Stomach (tissue), 9 donors: ENCODE measurements around the gene ERC2. TPM values are rescaled to one million over a fixed set of nuclear protein-coding genes. Genes with fewer than 3 reads are reported as not detected.
A peak's percentile ranks its signal among the peaks of the same experiment; 100 is the strongest.

ENCODE experiments used
- DNase-seq, 2 donors: peaks; one replicate each; pipeline versions ENCODE4 v3.0.0 to v3.0.0-alpha.2; 2013 to 2019
- H3K27ac ChIP-seq, 5 donors: fragments of 200-600 bp in 4 of 5; sonication (generic) in 4 of 5; one replicate each; pipeline ENCODE4 v1.5.1; 2013 to 2019; ENCODE audit warnings: mild to moderate bottlenecking in 1 of 5, moderate library complexity in 1 of 5
- H3K27me3 ChIP-seq, 3 donors: fragments of 200-600 bp; sonication (generic); one replicate each; pipeline ENCODE4 v1.5.1; 2017 to 2019; ENCODE audit warnings: mixed run types in 1 of 3
- H3K36me3 ChIP-seq, 4 donors: fragments of 200-600 bp; sonication (generic); 1 replicate in 3 of 4; 2 replicates in 1 of 4; pipeline ENCODE4 v1.5.1; 2016 to 2019
- H3K4me1 ChIP-seq, 4 donors: fragments of 200-600 bp; sonication (generic); one replicate each; pipeline ENCODE4 v1.5.1; 2016 to 2019
- H3K4me3 ChIP-seq, 4 donors: fragments of 200-600 bp; sonication (generic) in 3 of 4; one replicate each; pipeline ENCODE4 v1.5.1; 2016 to 2019; ENCODE audit warnings: mild to moderate bottlenecking in 1 of 4
- H3K9me3 ChIP-seq, 4 donors: fragments of 200-600 bp; sonication (generic); one replicate each; pipeline ENCODE4 v1.5.1; 2016 to 2019
- EP300 ChIP-seq: sonication (generic); formaldehyde crosslinking; IDR thresholded peaks from one replicate; pipeline ENCODE4 v1.6.1; 2017; ENCODE audit warnings: antibody characterized with exemption
- POLR2A ChIP-seq, 4 donors: fragments of 450-650 bp; IDR thresholded peaks; one replicate each; pipeline ENCODE4 v1.6.1; 2016; ENCODE audit warnings: antibody characterized with exemption in 4 of 4, control low read depth in 2 of 4, mild to moderate bottlenecking in 1 of 4, moderate library complexity in 1 of 4
- POLR2AphosphoS5 ChIP-seq, 3 donors: sonication (generic); formaldehyde crosslinking; IDR thresholded peaks; one replicate each; pipeline ENCODE4 v1.6.1; 2016; ENCODE audit warnings: antibody characterized with exemption in 3 of 3
- WGBS, 5 donors: extraction: QIAGEN DNeasy Blood & Tissue Kit in 3 of 5; methylation state at CpG; one replicate each; pipeline versions ENCODE4 v1.1.5 to v1.1.7; 2013 to 2018; 5-methylcytosine and 5-hydroxymethylcytosine counted together
- intact Hi-C: fragments of 100-400 bp; cut with DNase I; formaldehyde crosslinking; loops from one replicate; pipeline ENCODE4 v1.15.1; 2023; ENCODE audit warnings: low total_unique reads
- polyA plus RNA-seq, 3 donors: library from polyadenylated mRNA; stranded (reverse); fragments of 200-250 nt; gene quantifications; one replicate each; pipeline ENCODE4 v1.2.3, GENCODE V29; 2013
- total RNA-seq, 5 donors: library from RNA; depleted of rRNA; stranded (reverse); fragments of >200 nt; gene quantifications; one replicate each; pipeline versions ENCODE4 v1.1.0 to v1.2.3, GENCODE V29; 2014 to 2016
- TF ChIP-seq, protein P1 (sequence below), 7 experiments: fragments of 450-650 bp in 4 of 7; fragments of 200-600 bp in 3 of 7; sonication (generic) in 3 of 7; IDR thresholded peaks; one replicate each; pipeline ENCODE4 v1.5.1; 2016 to 2019; ENCODE audit warnings: antibody characterized with exemption in 7 of 7, control low read depth in 2 of 7, mild to moderate bottlenecking in 1 of 7
- donor health status: healthy with polysubstance abuse.
- donor health status: Bipolar disorder and iron deficiency.
- donor health status: healthy.

The ERC2 gene
- total and polyA plus RNA-seq, 8 donors: 0.43 to 3.1 (median 1.3) TPM; not detected in 2

- peak in 1 of 2 donors; percentile 6 for DNase-seq
- H3K4me3 ChIP-seq: no peak overlapping the region
- no peaks in the 10 kb centered on the region for H3K27me3 ChIP-seq
- 89 to 94% (median 90%) methylated on average over 3 of the region's 3 CpGs for WGBS, 5 donors
- no peak overlapping the region for H3K27ac ChIP-seq
- H3K36me3 ChIP-seq: no peaks in the 10 kb centered on the region
- intact Hi-C loops: no loop called here
- TF ChIP-seq, protein P1, sequence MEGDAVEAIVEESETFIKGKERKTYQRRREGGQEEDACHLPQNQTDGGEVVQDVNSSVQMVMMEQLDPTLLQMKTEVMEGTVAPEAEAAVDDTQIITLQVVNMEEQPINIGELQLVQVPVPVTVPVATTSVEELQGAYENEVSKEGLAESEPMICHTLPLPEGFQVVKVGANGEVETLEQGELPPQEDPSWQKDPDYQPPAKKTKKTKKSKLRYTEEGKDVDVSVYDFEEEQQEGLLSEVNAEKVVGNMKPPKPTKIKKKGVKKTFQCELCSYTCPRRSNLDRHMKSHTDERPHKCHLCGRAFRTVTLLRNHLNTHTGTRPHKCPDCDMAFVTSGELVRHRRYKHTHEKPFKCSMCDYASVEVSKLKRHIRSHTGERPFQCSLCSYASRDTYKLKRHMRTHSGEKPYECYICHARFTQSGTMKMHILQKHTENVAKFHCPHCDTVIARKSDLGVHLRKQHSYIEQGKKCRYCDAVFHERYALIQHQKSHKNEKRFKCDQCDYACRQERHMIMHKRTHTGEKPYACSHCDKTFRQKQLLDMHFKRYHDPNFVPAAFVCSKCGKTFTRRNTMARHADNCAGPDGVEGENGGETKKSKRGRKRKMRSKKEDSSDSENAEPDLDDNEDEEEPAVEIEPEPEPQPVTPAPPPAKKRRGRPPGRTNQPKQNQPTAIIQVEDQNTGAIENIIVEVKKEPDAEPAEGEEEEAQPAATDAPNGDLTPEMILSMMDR (IDR thresholded peaks at IDR 0.05): no peak
- TF ChIP-seq POLR2A (IDR thresholded peaks at IDR 0.05): no peak
- H3K4me1 ChIP-seq: peaks cover 0 to 4% (median 0%) of the 10 kb centered on the region in 4 donors
- H3K9me3 ChIP-seq: no peaks in the 10 kb centered on the region
Observed at GRCh38 chr3:55909373-55909772, 558.9 kb downstream of the ERC2 start.

DNA sequence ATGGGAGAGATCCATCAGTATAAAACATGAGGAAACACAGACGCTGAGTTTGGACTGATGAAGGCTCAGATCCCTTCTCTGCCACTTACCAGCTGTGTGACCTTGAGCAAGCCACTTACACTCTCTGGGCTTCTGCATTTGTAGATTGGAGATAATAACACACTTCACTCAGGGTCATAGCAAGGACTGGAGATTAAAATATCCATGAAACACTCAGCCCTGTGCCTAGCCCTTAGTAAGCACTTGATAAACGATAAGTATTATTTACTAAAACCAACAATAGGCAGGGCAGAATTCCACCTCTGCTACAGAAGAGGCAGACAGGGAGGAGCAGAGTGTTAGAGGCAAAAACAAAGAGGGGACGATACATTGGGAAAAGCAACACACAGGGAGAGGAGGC, 560.7 kb downstream of the ERC2 start:
- Histone ChIP-seq H3K9me3 (no peaks in the 10 kb centered on the region), H3K4me1 (peaks cover 0 to 10% (median 0%) of the 10 kb centered on the region in 4 donors), H3K36me3 (no peaks in the 10 kb centered on the region), H3K27me3 (no peaks in the 10 kb centered on the region), H3K4me3 (no peak overlapping the region), H3K27ac (peak overlapping the region in 1 of 5 donors; percentile 26)
- peak in 1 of 2 donors; percentile 44 for DNase-seq
- intact Hi-C loops: no loop called here
- 29 to 62% (median 37%) methylated on average over 3 of the region's 3 CpGs for WGBS, 5 donors
- TF ChIP-seq POLR2AphosphoS5 (IDR thresholded peaks at IDR 0.05) (peak in 1 of 3 donors; percentile 39), POLR2A (IDR thresholded peaks at IDR 0.05) (no peak)

- no peak for DNase-seq
- 72 to 81% (median 79%) methylated on average over 3 of the region's 3 CpGs for WGBS, 5 donors
- intact Hi-C loops: no loop called here
- Histone ChIP-seq H3K4me1 (peaks cover 0 to 10% (median 0%) of the 10 kb centered on the region in 4 donors), H3K9me3 (no peaks in the 10 kb centered on the region), H3K4me3 (no peak overlapping the region), H3K27ac (no peak overlapping the region), H3K27me3 (no peaks in the 10 kb centered on the region), H3K36me3 (no peaks in the 10 kb centered on the region)
- TF ChIP-seq, protein P1 (IDR thresholded peaks at IDR 0.05): no peak
- TF ChIP-seq POLR2A (IDR thresholded peaks at IDR 0.05): no peak
- TF ChIP-seq EP300: no peak
- no peak for TF ChIP-seq POLR2AphosphoS5 (IDR thresholded peaks at IDR 0.05)
Observed at GRCh38 chr3:55906896-55907295, 561.4 kb downstream of the ERC2 start.

DNA sequence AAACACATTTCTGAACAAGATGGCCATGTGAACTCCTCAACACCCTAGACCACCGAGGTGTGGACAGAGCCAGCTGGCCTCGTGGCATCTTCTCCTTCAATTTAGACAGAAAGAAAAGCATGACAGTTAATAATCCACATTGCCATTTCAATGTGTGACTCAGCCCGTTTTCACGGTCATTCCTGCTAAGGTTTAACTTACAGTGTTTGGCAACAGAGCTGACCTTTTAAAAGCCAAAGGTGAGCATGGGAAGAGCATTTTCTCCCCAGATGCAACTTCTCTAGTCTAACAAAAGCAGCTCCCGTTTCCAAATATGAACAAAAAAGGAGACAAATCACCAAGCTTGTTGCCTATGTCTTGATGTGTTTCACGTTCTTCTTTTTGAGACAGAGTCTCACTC, 563.6 kb downstream of the ERC2 start:
- no peak for DNase-seq
- Histone ChIP-seq H3K27me3 (no peaks in the 10 kb centered on the region), H3K27ac (no peak overlapping the region), H3K36me3 (no peaks in the 10 kb centered on the region), H3K4me1 (peaks cover 0 to 10% (median 0%) of the 10 kb centered on the region in 4 donors), H3K9me3 (no peaks in the 10 kb centered on the region), H3K4me3 (no peak overlapping the region)
- WGBS, 5 donors: 70 to 83% (median 77%) methylated on average over 6 of the region's 6 CpGs
- TF ChIP-seq POLR2A (IDR thresholded peaks at IDR 0.05) (no peak), EP300 (no peak), POLR2AphosphoS5 (IDR thresholded peaks at IDR 0.05) (no peak)
- intact Hi-C loops: no loop called here

DNA sequence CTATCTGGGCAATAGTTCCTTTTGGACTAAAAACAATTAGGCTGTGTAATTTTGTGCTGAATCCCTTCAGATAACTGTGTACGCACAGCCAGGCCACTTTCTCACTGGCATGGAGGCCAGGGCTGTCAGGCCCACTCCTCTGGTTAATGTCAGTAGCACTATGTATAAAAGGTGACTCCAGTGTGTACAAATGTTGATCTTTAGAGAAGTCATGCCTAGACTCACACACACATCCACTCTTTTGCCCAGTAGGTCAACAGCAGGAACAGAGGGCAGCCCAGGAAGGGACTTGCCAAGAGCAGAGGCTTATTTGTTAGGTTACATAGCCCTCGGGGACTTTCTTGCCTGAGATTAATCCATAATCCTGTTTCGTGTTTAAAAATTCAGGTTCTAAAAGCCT, 564.6 kb downstream of the ERC2 start:
- TF ChIP-seq EP300 (no peak), POLR2A (IDR thresholded peaks at IDR 0.05) (no peak), POLR2AphosphoS5 (IDR thresholded peaks at IDR 0.05) (no peak)
- TF ChIP-seq, protein P1 (IDR thresholded peaks at IDR 0.05): no peak
- no peaks in the 10 kb centered on the region for H3K9me3 ChIP-seq
- no peaks in the 10 kb centered on the region for H3K36me3 ChIP-seq
- peaks cover 0 to 10% (median 0%) of the 10 kb centered on the region in 4 donors for H3K4me1 ChIP-seq
- DNase-seq: peak in 1 of 2 donors; percentile 20
- intact Hi-C loops: no loop called here
- WGBS, 5 donors: 38 to 54% (median 44%) methylated on average over 3 of the region's 3 CpGs
- H3K27ac ChIP-seq: no peak overlapping the region
- no peaks in the 10 kb centered on the region for H3K27me3 ChIP-seq
- H3K4me3 ChIP-seq: no peak overlapping the region
